SU-DHL-6 (cell line): ENCODE results near the gene CALML3.

Experiments
- H2AFZ ChIP-seq: fragments of 200-600 bp; sonication (generic); 2 replicates; pipeline ENCODE4 v1.6.1; 2014; ENCODE audit warnings: low read depth, mild to moderate bottlenecking, moderate library complexity, mixed read lengths, antibody characterized with exemption, low read length; ENCODE audit not compliant: severe bottlenecking
- H3F3A ChIP-seq: fragments of 200-600 bp; shearing (Covaris generic); 2 replicates; pipeline ENCODE4 v1.6.0; 2016; ENCODE audit warnings: antibody characterized with exemption, mild to moderate bottlenecking; ENCODE audit not compliant: insufficient read depth
- H3K27ac ChIP-seq: fragments of 200-600 bp; sonication (generic); 2 replicates; pipeline ENCODE4 v1.5.1; 2016; ENCODE audit warnings: low read depth, mild to moderate bottlenecking, low read length, moderate library complexity, mixed read lengths
- H3K27me3 ChIP-seq: fragments of 200-600 bp; sonication (generic), shearing (Covaris generic); 2 replicates; pipeline ENCODE4 v1.6.0; 2014; ENCODE audit warnings: mild to moderate bottlenecking, low read length
- H3K36me3 ChIP-seq: fragments of 200-600 bp; sonication (generic); 2 replicates; pipeline ENCODE4 v1.6.1; 2014; ENCODE audit warnings: mild to moderate bottlenecking, low read length, mixed read lengths
- H3K4me2 ChIP-seq: fragments of 300-600, 200-600 bp; shearing (Covaris generic), sonication (generic); 2 replicates; pipeline ENCODE4 v1.6.0; 2014; ENCODE audit warnings: low read length, low read depth, mild to moderate bottlenecking; ENCODE audit not compliant: poor library complexity, severe bottlenecking
- H3K4me3 ChIP-seq: fragments of 200-600 bp; sonication (generic); 2 replicates; pipeline ENCODE4 v1.5.1; 2014; ENCODE audit warnings: antibody characterized with exemption, low read length, mild to moderate bottlenecking, mixed read lengths; ENCODE audit not compliant: insufficient read depth, poor library complexity, severe bottlenecking
- H3K79me2 ChIP-seq: fragments of 200-600 bp; sonication (generic); 2 replicates; pipeline ENCODE4 v1.6.1; 2014; ENCODE audit warnings: mild to moderate bottlenecking, low read length, moderate library complexity; ENCODE audit not compliant: insufficient read depth
- H3K9ac ChIP-seq: fragments of 200-600 bp; sonication (generic); 2 replicates; pipeline ENCODE4 v1.7.0; 2014; ENCODE audit warnings: mild to moderate bottlenecking, low read length
- H3K9me2 ChIP-seq: fragments of 200-600 bp; sonication (generic); replicated peaks from 2 replicates; pipeline ENCODE4 v1.6.1; 2014; ENCODE audit warnings: low read length; ENCODE audit not compliant: insufficient read depth
- H3K9me3 ChIP-seq: fragments of 200-600 bp; sonication (generic); 2 replicates; pipeline ENCODE4 v1.6.1; 2014; ENCODE audit warnings: low read length, mixed read lengths; ENCODE audit not compliant: insufficient read depth
- H4K20me1 ChIP-seq: fragments of 200-600 bp; sonication (generic); 2 replicates; pipeline ENCODE4 v1.6.1; 2014; ENCODE audit warnings: low read depth, mild to moderate bottlenecking, antibody characterized with exemption, low read length, moderate library complexity, mixed read lengths
- EZH2phosphoT487 ChIP-seq: fragments of 200-600 bp; sonication (generic), shearing (Covaris generic); conservative IDR thresholded peaks from 2 replicates; pipeline ENCODE4 v1.6.1; 2018; ENCODE audit warnings: mild to moderate bottlenecking, antibody characterized with exemption, low read length, moderate library complexity, mixed read lengths
- TF ChIP-seq, protein P1 (sequence below): fragments of 200-600 bp; sonication (generic); IDR thresholded peaks from one replicate; pipeline ENCODE4 v1.5.1; 2017; ENCODE audit warnings: antibody characterized with exemption, mild to moderate bottlenecking, low read length, moderate library complexity; ENCODE audit not compliant: insufficient read depth, poor library complexity, severe bottlenecking

CALML3 gene

DNA sequence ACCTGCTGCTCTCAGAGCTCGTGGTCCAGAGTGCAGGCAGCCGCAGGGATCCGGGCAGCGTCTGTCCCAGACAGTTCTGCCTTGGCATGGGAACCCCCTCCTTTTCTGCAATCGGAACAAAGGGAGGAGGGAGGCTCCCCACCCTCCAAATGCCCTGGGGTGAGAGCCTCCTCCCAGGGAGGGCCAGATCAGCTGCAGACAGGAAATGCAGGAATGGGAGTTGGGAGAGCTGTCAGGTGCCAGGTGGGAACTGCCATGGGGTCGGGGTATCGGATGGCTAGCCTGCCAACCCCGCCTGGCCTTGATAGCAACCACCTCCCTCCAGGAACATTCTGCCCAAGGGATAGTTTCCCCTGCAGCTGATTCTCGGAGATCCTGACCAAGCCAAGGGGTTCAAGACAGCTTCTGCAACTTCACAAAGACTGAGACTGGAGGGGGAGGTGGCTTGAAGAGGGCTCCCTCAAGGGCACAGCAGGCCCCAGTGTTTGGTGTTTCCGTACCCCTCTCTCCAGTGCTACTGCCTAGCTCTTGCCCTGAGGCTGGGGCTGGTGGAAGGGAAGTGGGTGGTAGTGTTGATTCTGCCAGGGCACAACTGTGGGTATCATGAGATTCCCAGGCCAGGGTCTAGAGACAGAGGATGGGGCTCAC, 25.1 kb upstream of the CALML3 start, which contains the start of gene CALML5:
TSS of gene CALML5 (minus strand) at position 78 of the 648 bp plus-strand sequence. CDS start 132 bp downstream, outside the sequence.
- no peaks in the 10 kb centered on the region for H4K20me1 ChIP-seq
- H2AFZ ChIP-seq, result no peak within 1 kb of the TSS
- no peak within 1 kb of the TSS for H3K27ac ChIP-seq
- no peaks in the 10 kb centered on the region for H3K27me3 ChIP-seq
- no peak within 1 kb of the TSS for H3K4me3 ChIP-seq
- no peaks in the 10 kb centered on the region for H3K36me3 ChIP-seq
- no peaks in the 10 kb centered on the region for H3F3A ChIP-seq
- H3K4me2 ChIP-seq, result no peak within 1 kb of the TSS
- H3K9me3 ChIP-seq, result no peaks in the 10 kb centered on the region
- H3K79me2 ChIP-seq, result no peaks in the 10 kb centered on the region
- TF ChIP-seq, protein P1, sequence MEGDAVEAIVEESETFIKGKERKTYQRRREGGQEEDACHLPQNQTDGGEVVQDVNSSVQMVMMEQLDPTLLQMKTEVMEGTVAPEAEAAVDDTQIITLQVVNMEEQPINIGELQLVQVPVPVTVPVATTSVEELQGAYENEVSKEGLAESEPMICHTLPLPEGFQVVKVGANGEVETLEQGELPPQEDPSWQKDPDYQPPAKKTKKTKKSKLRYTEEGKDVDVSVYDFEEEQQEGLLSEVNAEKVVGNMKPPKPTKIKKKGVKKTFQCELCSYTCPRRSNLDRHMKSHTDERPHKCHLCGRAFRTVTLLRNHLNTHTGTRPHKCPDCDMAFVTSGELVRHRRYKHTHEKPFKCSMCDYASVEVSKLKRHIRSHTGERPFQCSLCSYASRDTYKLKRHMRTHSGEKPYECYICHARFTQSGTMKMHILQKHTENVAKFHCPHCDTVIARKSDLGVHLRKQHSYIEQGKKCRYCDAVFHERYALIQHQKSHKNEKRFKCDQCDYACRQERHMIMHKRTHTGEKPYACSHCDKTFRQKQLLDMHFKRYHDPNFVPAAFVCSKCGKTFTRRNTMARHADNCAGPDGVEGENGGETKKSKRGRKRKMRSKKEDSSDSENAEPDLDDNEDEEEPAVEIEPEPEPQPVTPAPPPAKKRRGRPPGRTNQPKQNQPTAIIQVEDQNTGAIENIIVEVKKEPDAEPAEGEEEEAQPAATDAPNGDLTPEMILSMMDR, result no peak
- TF ChIP-seq EZH2phosphoT487, result no peak
- H3K9me2 ChIP-seq, result no peaks in the 10 kb centered on the region
- no peak within 1 kb of the TSS for H3K9ac ChIP-seq

DNA sequence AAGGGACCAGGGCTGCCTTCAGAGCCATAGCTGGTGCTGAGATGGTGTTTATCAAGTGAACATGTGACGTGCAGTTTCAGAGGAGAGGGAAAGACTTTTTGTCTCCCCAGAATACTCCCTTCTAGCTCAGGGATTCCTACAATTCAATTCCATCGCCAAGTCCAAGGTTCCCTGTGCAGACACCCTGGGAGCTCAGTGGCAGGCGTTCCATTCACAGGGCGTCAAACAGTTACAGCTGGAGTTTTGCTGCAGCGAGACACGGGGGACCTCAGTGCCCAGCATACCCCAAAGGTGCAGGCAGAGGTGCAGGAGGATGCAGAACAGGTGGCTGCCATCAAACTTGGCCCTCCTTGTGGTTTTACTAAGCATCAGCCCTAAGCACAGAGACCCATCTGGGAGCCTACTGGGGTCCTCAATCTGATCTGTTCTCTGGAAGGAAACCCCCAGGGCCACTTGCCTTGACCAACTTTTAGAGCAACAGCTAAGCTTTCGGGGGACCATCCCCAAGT, 24.5 kb upstream of the CALML3 start:
- no peaks in the 10 kb centered on the region for H3F3A ChIP-seq
- TF ChIP-seq, protein P1, result no peak
- no peak for TF ChIP-seq EZH2phosphoT487
- no peak overlapping the region for H3K4me2 ChIP-seq
- H3K9ac ChIP-seq, result no peak overlapping the region
- H4K20me1 ChIP-seq, result no peaks in the 10 kb centered on the region
- H3K27ac ChIP-seq, result no peak overlapping the region
- no peaks in the 10 kb centered on the region for H3K9me3 ChIP-seq
- H3K27me3 ChIP-seq, result no peaks in the 10 kb centered on the region
- H3K36me3 ChIP-seq, result no peaks in the 10 kb centered on the region
- no peak overlapping the region for H2AFZ ChIP-seq
- H3K4me3 ChIP-seq, result no peak overlapping the region
- H3K9me2 ChIP-seq, result no peaks in the 10 kb centered on the region
- no peaks in the 10 kb centered on the region for H3K79me2 ChIP-seq

DNA sequence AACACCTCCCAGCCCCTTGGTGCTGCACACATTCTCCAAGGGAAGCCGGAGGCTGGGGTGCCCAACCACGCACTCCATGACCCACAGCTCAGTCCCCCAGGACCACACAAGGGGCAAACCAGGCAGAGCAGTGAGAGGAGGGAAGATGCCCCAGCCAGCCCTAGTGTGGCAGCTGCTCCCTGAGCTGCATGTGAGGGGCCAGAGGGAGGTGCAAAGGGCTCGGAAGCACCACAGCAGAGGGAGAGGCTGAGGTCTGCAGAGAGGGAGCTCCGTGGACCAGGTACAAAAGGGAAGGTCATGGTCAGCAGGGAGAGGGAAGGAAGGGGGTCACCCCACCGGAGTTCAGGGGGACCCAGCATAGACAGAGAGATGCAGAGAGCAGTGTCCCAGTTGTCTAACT, 23.9 kb upstream of the CALML3 start:
- Histone ChIP-seq H3K27ac (no peak overlapping the region), H3F3A (no peaks in the 10 kb centered on the region), H3K36me3 (no peaks in the 10 kb centered on the region), H4K20me1 (no peaks in the 10 kb centered on the region), H3K9ac (no peak overlapping the region), H3K4me3 (no peak overlapping the region), H3K27me3 (no peaks in the 10 kb centered on the region), H3K4me2 (no peak overlapping the region), H3K9me3 (no peaks in the 10 kb centered on the region), H2AFZ (no peak overlapping the region), H3K79me2 (no peaks in the 10 kb centered on the region), H3K9me2 (no peaks in the 10 kb centered on the region)
- TF ChIP-seq, protein P1, result no peak
- TF ChIP-seq EZH2phosphoT487, result no peak
